Measurements from ENCODE around the gene GTF3C5.

- TF ChIP-seq TAF1 (IDR thresholded peaks at IDR 0.05; ENCODE audit: borderline replicate concordance, insufficient read depth, low read length) (no peak), POLR2AphosphoS5 (IDR thresholded peaks at IDR 0.05; ENCODE audit: low read depth, low read length) (no peak), REST (IDR thresholded peaks at IDR 0.05; ENCODE audit: insufficient read depth in 1 of 2, low read depth in 2 of 2, low read length in 2 of 2) (no peak)
Observed at GRCh38 chr9:132998831-132999635, 31.8 kb upstream of the GTF3C5 start.

All from PFSK-1 (cell line).